Activated B cell treated with CpG ODN at 0.5 μM for 24 hours (primary cell): ENCODE results near the gene APPBP2. TPM values are rescaled to one million over a fixed set of nuclear protein-coding genes. Genes with fewer than 3 reads are reported as not detected.

ENCODE experiments used
- ATAC-seq: fragments of 200-7000 bp; cut with Tn5 transposase; one replicate; pipeline ENCODE4 v1.10.0; 2021; ENCODE audit warnings: low read depth, mild to moderate bottlenecking, moderate library complexity
- CTCF ChIA-PET: fragments of 350-600 bp; sonication (Branson Sonifier 250); formaldehyde crosslinking; loops from one replicate; lab custom pipeline; 2021; ENCODE audit warnings: antibody characterized with exemption; lab: Charles Lee
- POLR2A ChIA-PET: fragments of 350-600 bp; sonication (Branson Sonifier 250); formaldehyde crosslinking; loops from one replicate; lab custom pipeline; 2021; ENCODE audit warnings: antibody characterized with exemption; lab: Charles Lee
- DNase-seq: peaks from one replicate; pipeline ENCODE4 v3.0.0; 2022
- H3K27ac Mint-ChIP-seq: one replicate; pipeline ENCODE4 v1.8.0; 2020; ENCODE audit warnings: mixed read lengths
- H3K27me3 Mint-ChIP-seq: one replicate; pipeline ENCODE4 v1.8.0; 2021; ENCODE audit warnings: mixed read lengths
- H3K36me3 Mint-ChIP-seq: one replicate; pipeline ENCODE4 v1.8.0; 2021; ENCODE audit warnings: low read depth, mixed read lengths
- H3K4me1 Mint-ChIP-seq: one replicate; pipeline ENCODE4 v1.8.0; 2021; ENCODE audit warnings: mixed read lengths
- H3K4me3 Mint-ChIP-seq: one replicate; pipeline ENCODE4 v1.8.0; 2020; ENCODE audit warnings: mild to moderate bottlenecking, mixed read lengths
- H3K9me3 Mint-ChIP-seq: one replicate; pipeline ENCODE4 v1.8.0; 2020; ENCODE audit warnings: mixed read lengths
- CTCF ChIP-seq: fragments of 200-600 bp; IDR thresholded peaks from one replicate; pipeline ENCODE4 v1.8.0; 2022; ENCODE audit warnings: antibody characterized with exemption, mild to moderate bottlenecking
- intact Hi-C: fragments of 100-400 bp; cut with micrococcal nuclease; formaldehyde crosslinking; loops from one replicate; pipeline ENCODE4 v1.15.1; 2024
- total RNA-seq: library from RNA; stranded (reverse); gene quantifications from 2 replicates; pipeline ENCODE4 v1.2.3, GENCODE V29; 2022

APPBP2 gene
- total RNA-seq, 1 donor from 2014 or later: 29.9 TPM

GRCh38 chr17:60513014-60513413 is 13.0 kb downstream of the APPBP2 start:
- ATAC-seq (no peak), DNase-seq (no peak)
- H3K27me3 Mint-ChIP-seq: no peaks in the 10 kb centered on the region
- H3K4me1 Mint-ChIP-seq: peaks cover 14% of the 10 kb centered on the region
- TF ChIP-seq CTCF: no peak
- no peaks in the 10 kb centered on the region for H3K9me3 Mint-ChIP-seq
- H3K27ac Mint-ChIP-seq: no peak overlapping the region
- ChIA-PET CTCF (no interaction called here), POLR2A (no interaction called here)
- H3K36me3 Mint-ChIP-seq: peaks cover 42% of the 10 kb centered on the region
- intact Hi-C loops: no loop called here
- no peak overlapping the region for H3K4me3 Mint-ChIP-seq

- ATAC-seq (no peak), DNase-seq (no peak)
- no peak overlapping the region for H3K4me3 Mint-ChIP-seq
- no peaks in the 10 kb centered on the region for H3K27me3 Mint-ChIP-seq
- POLR2A ChIA-PET: no interaction called here
- intact Hi-C loops: no loop called here
- no peak for TF ChIP-seq CTCF
- CTCF ChIA-PET: no interaction called here
- H3K27ac Mint-ChIP-seq: no peak overlapping the region
- peaks cover 14% of the 10 kb centered on the region for H3K4me1 Mint-ChIP-seq
- peaks cover 29% of the 10 kb centered on the region for H3K36me3 Mint-ChIP-seq
- H3K9me3 Mint-ChIP-seq: no peaks in the 10 kb centered on the region
Observed at GRCh38 chr17:60510723-60511122, 15.3 kb downstream of the APPBP2 start.

GRCh38 chr17:60510031-60510430 is 16.0 kb downstream of the APPBP2 start:
- no peak for DNase-seq
- Mint-ChIP-seq H3K9me3 (no peaks in the 10 kb centered on the region), H3K27ac (no peak overlapping the region), H3K36me3 (peaks cover 29% of the 10 kb centered on the region), H3K27me3 (no peaks in the 10 kb centered on the region), H3K4me3 (no peak overlapping the region), H3K4me1 (peaks cover 13% of the 10 kb centered on the region)
- CTCF ChIA-PET: no interaction called here
- TF ChIP-seq CTCF: no peak
- no peak for ATAC-seq
- intact Hi-C loops: no loop called here
- POLR2A ChIA-PET: no interaction called here

GRCh38 chr17:60508384-60508980 is 17.6 kb downstream of the APPBP2 start:
- no peak for TF ChIP-seq CTCF
- ATAC-seq (no peak), DNase-seq (no peak)
- Mint-ChIP-seq H3K27ac (no peak overlapping the region), H3K4me1 (peaks cover 13% of the 10 kb centered on the region), H3K9me3 (no peaks in the 10 kb centered on the region), H3K4me3 (no peak overlapping the region), H3K27me3 (no peaks in the 10 kb centered on the region), H3K36me3 (peaks cover 19% of the 10 kb centered on the region)
- intact Hi-C loops: no loop called here
- CTCF ChIA-PET: no interaction called here
- POLR2A ChIA-PET: no interaction called here

GRCh38 chr17:60506312-60506711 is 19.7 kb downstream of the APPBP2 start:
- ATAC-seq (no peak), DNase-seq (no peak)
- H3K4me1 Mint-ChIP-seq: peaks cover 13% of the 10 kb centered on the region
- TF ChIP-seq CTCF: no peak
- peaks cover 19% of the 10 kb centered on the region for H3K36me3 Mint-ChIP-seq
- no peaks in the 10 kb centered on the region for H3K9me3 Mint-ChIP-seq
- H3K27me3 Mint-ChIP-seq: no peaks in the 10 kb centered on the region
- no peak overlapping the region for H3K4me3 Mint-ChIP-seq
- ChIA-PET POLR2A (no interaction called here), CTCF (no interaction called here)
- intact Hi-C loops: no loop called here
- no peak overlapping the region for H3K27ac Mint-ChIP-seq
